GM12875 (cell line): ENCODE data around the gene ZBTB16.

Experiments
- H3K4me3 ChIP-seq: one replicate; pipeline ENCODE4 v1.5.1; 2011; ENCODE audit warnings: low read depth, low read length, control low read depth
- CTCF ChIP-seq: IDR thresholded peaks from 2 replicates; pipeline ENCODE4 v1.5.1; 2011; ENCODE audit warnings: low read depth, mild to moderate bottlenecking, control low read depth, inconsistent platforms, low read length, moderate library complexity, borderline replicate concordance; ENCODE audit not compliant: insufficient read depth

Gene ZBTB16

GRCh38 chr11:114233755-114234154 is 174.2 kb downstream of the ZBTB16 start:
- no peak overlapping the region for H3K4me3 ChIP-seq
- no peak for TF ChIP-seq CTCF

GRCh38 chr11:114236829-114237228 is 177.3 kb downstream of the ZBTB16 start:
- no peak for TF ChIP-seq CTCF
- H3K4me3 ChIP-seq: no peak overlapping the region

GRCh38 chr11:114237321-114238280 is 178.1 kb downstream of the ZBTB16 start:
- H3K4me3 ChIP-seq: no peak overlapping the region
- TF ChIP-seq CTCF: no peak

GRCh38 chr11:114239753-114240161 is 180.2 kb downstream of the ZBTB16 start:
- TF ChIP-seq CTCF: no peak

GRCh38 chr11:114242032-114242431 is 182.5 kb downstream of the ZBTB16 start:
- no peak overlapping the region for H3K4me3 ChIP-seq

More at GRCh38 chr11:114239753-114240161, 180.2 kb downstream of the ZBTB16 start:
- no peak overlapping the region for H3K4me3 ChIP-seq

GRCh38 chr11:114243461-114244372 is 184.2 kb downstream of the ZBTB16 start:
- no peak for TF ChIP-seq CTCF
- no peak overlapping the region for H3K4me3 ChIP-seq

More at GRCh38 chr11:114242032-114242431, 182.5 kb downstream of the ZBTB16 start:
- TF ChIP-seq CTCF: no peak
